ENCODE data around the gene CLMP.

DNA sequence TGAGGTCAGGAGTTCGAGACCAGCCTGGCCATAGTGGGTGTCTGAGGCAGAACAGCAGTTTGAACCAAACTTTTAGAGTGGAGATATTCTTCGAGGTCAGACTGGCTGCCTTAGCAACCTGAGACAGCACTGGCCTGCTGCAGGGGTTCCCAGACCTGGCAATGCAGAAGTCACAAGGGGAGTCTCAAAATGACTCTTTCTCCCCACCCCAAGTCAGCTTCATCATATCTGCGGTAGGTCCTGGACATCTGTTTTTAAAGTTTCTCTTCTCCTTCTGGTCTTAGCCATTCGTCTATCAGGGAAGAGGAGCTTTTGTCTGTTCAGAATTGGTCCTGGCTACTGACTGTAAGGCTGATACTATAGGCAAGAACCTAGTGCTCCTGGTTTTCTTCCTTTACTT lies 14.5 kb upstream of the CLMP start:
- TF ChIP-seq, protein P1, sequence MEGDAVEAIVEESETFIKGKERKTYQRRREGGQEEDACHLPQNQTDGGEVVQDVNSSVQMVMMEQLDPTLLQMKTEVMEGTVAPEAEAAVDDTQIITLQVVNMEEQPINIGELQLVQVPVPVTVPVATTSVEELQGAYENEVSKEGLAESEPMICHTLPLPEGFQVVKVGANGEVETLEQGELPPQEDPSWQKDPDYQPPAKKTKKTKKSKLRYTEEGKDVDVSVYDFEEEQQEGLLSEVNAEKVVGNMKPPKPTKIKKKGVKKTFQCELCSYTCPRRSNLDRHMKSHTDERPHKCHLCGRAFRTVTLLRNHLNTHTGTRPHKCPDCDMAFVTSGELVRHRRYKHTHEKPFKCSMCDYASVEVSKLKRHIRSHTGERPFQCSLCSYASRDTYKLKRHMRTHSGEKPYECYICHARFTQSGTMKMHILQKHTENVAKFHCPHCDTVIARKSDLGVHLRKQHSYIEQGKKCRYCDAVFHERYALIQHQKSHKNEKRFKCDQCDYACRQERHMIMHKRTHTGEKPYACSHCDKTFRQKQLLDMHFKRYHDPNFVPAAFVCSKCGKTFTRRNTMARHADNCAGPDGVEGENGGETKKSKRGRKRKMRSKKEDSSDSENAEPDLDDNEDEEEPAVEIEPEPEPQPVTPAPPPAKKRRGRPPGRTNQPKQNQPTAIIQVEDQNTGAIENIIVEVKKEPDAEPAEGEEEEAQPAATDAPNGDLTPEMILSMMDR (IDR thresholded peaks at IDR 0.05; ENCODE audit: low read length) = no peak
- no peak for TF ChIP-seq EZH2 (IDR thresholded peaks at IDR 0.05; ENCODE audit: borderline replicate concordance, low read length)
